Measurements from ENCODE around the gene SORCS2. TPM values are rescaled to one million over a fixed set of nuclear protein-coding genes. Genes with fewer than 3 reads are reported as not detected.

The SORCS2 gene
- total and polyA plus RNA-seq, 2 of the 8 experiments (the other 6 are each of a cell fraction or from before 2014, with no cell fraction given), result 0.36 to 1.8 TPM

DNA sequence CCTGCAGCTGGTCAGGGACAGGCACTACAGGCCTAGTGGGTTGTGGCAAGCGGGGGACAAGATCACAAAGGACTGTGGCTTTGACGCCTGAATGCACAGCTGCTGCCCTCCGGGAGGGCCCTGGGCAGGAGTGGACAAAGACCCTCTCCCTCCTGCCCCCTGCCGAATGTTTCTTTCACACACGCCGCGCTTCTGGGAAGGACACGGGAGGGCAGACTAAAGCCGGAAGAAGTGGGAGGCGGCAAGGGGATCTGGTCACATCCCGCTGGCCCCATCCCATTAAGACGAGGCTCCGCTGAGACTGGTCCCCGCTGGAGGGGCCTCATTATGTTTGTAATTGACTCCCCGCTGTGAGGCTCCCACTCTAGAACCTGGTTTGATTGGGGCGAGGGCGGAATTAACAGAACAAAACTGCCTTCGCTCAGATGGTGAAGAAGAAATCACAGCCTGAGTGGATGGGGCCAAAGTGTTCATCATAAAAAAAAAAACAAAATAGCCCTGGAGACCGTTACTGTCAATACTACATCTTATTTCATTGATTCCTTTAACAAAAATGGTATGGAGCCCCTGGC lies 280.2 kb downstream of the SORCS2 start:
- Histone ChIP-seq H3K36me3 (ENCODE audit: control insufficient read depth in 2 of 4, insufficient read depth in 4 of 4, low read length in 3 of 4) (no peaks in the 10 kb centered on the region), H3K4ac (replicated peaks; ENCODE audit: insufficient read length, low read depth, low read length) (peak overlapping the region; percentile 21), H2BK15ac (ENCODE audit: low read length) (no peak overlapping the region), H3K27me3 (replicated peaks in 1 of 4; ENCODE audit: control insufficient read depth in 3 of 4, extremely low read depth in 1 of 4, insufficient read depth in 3 of 4, low read length in 3 of 4) (no peaks in the 10 kb centered on the region), H3K9me3 (ENCODE audit: insufficient read depth in 2 of 2, low read depth in 1 of 2, low read length in 1 of 2) (no peaks in the 10 kb centered on the region), H3K79me2 (ENCODE audit: control insufficient read depth in 1 of 2, insufficient read depth in 2 of 2, low read length in 2 of 2) (no peaks in the 10 kb centered on the region), H4K8ac (ENCODE audit: extremely low read depth, insufficient read depth, low read length) (no peak overlapping the region), H2BK120ac (replicated peaks; ENCODE audit: low read depth, low read length) (no peak overlapping the region), H3K9ac (replicated peaks in 1 of 4; ENCODE audit: extremely low read depth in 1 of 4, low read depth in 3 of 4, low read length in 3 of 4) (no peak overlapping the region; a peak in 1 of 7 replicates), H2BK12ac (ENCODE audit: low read depth, low read length) (peak overlapping the region; percentile 53; the same call in 1 of the 2 replicates), H3K18ac (ENCODE audit: extremely low read depth, low read length) (no peak overlapping the region), H2BK20ac (ENCODE audit: low read length) (no peak overlapping the region), H3K14ac (ENCODE audit: insufficient read length) (no peak overlapping the region), H3K4me1 (replicated peaks in 1 of 4; ENCODE audit: control insufficient read depth in 3 of 4, insufficient read depth in 4 of 4, low read length in 3 of 4) (peaks cover 0 to 8% (median 5%) of the 10 kb centered on the region in 4 experiments; a peak in 5 of 7 replicates), H2AFZ (ENCODE audit: low read length) (no peak overlapping the region), H3K23ac (ENCODE audit: insufficient read length) (no peak overlapping the region), H3K79me1 (ENCODE audit: low read depth, low read length) (no peaks in the 10 kb centered on the region), H3K23me2 (ENCODE audit: low read depth, low read length) (peaks cover 7% of the 10 kb centered on the region; the same call in 1 of the 2 replicates), H3K4me3 (ENCODE audit: extremely low read depth in 1 of 4, insufficient read depth in 2 of 4, low read depth in 3 of 4, low read length in 4 of 4) (no peak overlapping the region), H4K5ac (ENCODE audit: insufficient read length, low read depth, low read length) (no peak overlapping the region), H2BK5ac (ENCODE audit: low read depth, low read length) (no peak overlapping the region; the same call in 1 of the 2 replicates), H3K4me2 (ENCODE audit: insufficient read depth in 1 of 2, low read depth in 2 of 2, low read length in 2 of 2) (no peak overlapping the region), H2AK5ac (ENCODE audit: low read depth, low read length) (no peak overlapping the region), H3K56ac (replicated peaks; ENCODE audit: insufficient read length, low read depth, low read length) (no peak overlapping the region), H3K27ac (ENCODE audit: low read depth, low read length) (no peak overlapping the region), H4K20me1 (replicated peaks in 1 of 2; ENCODE audit: control insufficient read depth in 1 of 2, insufficient read depth in 2 of 2, low read length in 2 of 2) (peaks cover 0 to 2% of the 10 kb centered on the region in 2 experiments), H4K91ac (replicated peaks; ENCODE audit: insufficient read length, low read length) (no peak overlapping the region)
- POLR2A ChIA-PET (ENCODE audit: partially characterized antibody), result no interaction called here
- FAIRE-seq (no peak), DNase-seq (ENCODE audit: low read depth in 1 of 2, low spot score in 2 of 2) (no peak)
- CTCF ChIA-PET (ENCODE audit: partially characterized antibody), result interaction anchor here (1.1 to 2.5 kb wide), 5 partner anchors 11 to 183 kb away, joined by 3 to 21 read pairs (median 4); no protein-coding TSS in a partner anchor
- WGBS, 2 experiments (ENCODE audit: extremely low coverage in 1 of 2, insufficient coverage in 1 of 2, insufficient read length in 1 of 2, insufficient replicate concordance in 2 of 2, low coverage in 1 of 2, low lambda C conversion rate in 2 of 2, missing lambda C conversion rate in 1 of 2), result 54% methylated on average over 13 of the region's 19 CpGs; no CpG with 5 or more reads in 1 of the 2 experiments
- TF ChIP-seq HDAC6 (IDR thresholded peaks at IDR 0.05; ENCODE audit: low read depth, low read length) (no peak), SP2 (IDR thresholded peaks at IDR 0.05; ENCODE audit: low read length) (no peak), YY1 (IDR thresholded peaks at IDR 0.05; ENCODE audit: low read depth, low read length) (no peak), SRF (IDR thresholded peaks at IDR 0.05; ENCODE audit: low read depth, low read length) (no peak), CEBPB (IDR thresholded peaks at IDR 0.05; ENCODE audit: low read depth, low read length) (no peak), CHD1 (IDR thresholded peaks at IDR 0.05; ENCODE audit: low read depth, low read length) (no peak), TAF1 (IDR thresholded peaks at IDR 0.05; ENCODE audit: low read depth, low read length) (no peak)
